HEK293 (cell line): ENCODE measurements around the gene TXN2.
"Not testable (repeated sequence)": the region's sequence is repeated elsewhere in the genome, so short reads cannot be mapped to it uniquely, and the experiment has no call there.

Experiments
- CTCF ChIP-seq: fragments of 450-650 bp; formaldehyde crosslinking; IDR thresholded peaks from 2 replicates; pipeline ENCODE4 v1.5.1; 2016; ENCODE audit warnings: missing biosample characterization, missing genetic modification characterization
- SETDB1 ChIP-seq: IDR thresholded peaks from one replicate; pipeline ENCODE4 v1.6.1; 2017; ENCODE audit warnings: mild to moderate bottlenecking, low read length, moderate library complexity, mixed read lengths; ENCODE audit not compliant: insufficient read length
- ZBTB44 ChIP-seq: fragments of 450-650 bp; IDR thresholded peaks from 2 replicates; pipeline ENCODE4 v1.5.1; 2018; ENCODE audit warnings: missing biosample characterization, mild to moderate bottlenecking, missing genetic modification characterization
- ZNF121 ChIP-seq: fragments of 450-650 bp; formaldehyde crosslinking; IDR thresholded peaks from 2 replicates; pipeline ENCODE4 v1.5.1; 2016; ENCODE audit warnings: missing biosample characterization, missing genetic modification characterization
- ZNF366 ChIP-seq: fragments of 450-650 bp; formaldehyde crosslinking; conservative IDR thresholded peaks from 2 replicates; pipeline ENCODE4 v1.5.1; 2016; ENCODE audit warnings: missing biosample characterization, missing genetic modification characterization
- ZNF423 ChIP-seq: fragments of 450-650 bp; formaldehyde crosslinking; IDR thresholded peaks from 2 replicates; pipeline ENCODE4 v1.5.1; 2016; ENCODE audit warnings: missing biosample characterization, missing genetic modification characterization
- ZNF654 ChIP-seq: fragments of 450-650 bp; formaldehyde crosslinking; IDR thresholded peaks from 2 replicates; pipeline ENCODE4 v1.5.1; 2016; ENCODE audit warnings: low read depth, missing biosample characterization, missing genetic modification characterization
- ZNF660 ChIP-seq: fragments of 450-650 bp; IDR thresholded peaks from 2 replicates; pipeline ENCODE4 v1.5.1; 2018; ENCODE audit warnings: missing biosample characterization, mild to moderate bottlenecking, missing genetic modification characterization
- ZNF701 ChIP-seq: fragments of 450-650 bp; formaldehyde crosslinking; IDR thresholded peaks from 2 replicates; pipeline ENCODE4 v1.5.1; 2016; ENCODE audit warnings: missing biosample characterization, missing genetic modification characterization
- ZNF776 ChIP-seq: fragments of 450-650 bp; formaldehyde crosslinking; IDR thresholded peaks from 2 replicates; pipeline ENCODE4 v1.5.0; 2017; ENCODE audit warnings: missing biosample characterization, missing genetic modification characterization, borderline replicate concordance

- TF ChIP-seq ZNF366 (tag by site-specific recombination); ZBTB44 (tag by site-specific recombination); CTCF (tag by site-specific recombination); ZNF121 (tag by site-specific recombination); ZNF776 (tag by site-specific recombination); ZNF423 (tag by site-specific recombination); ZNF660 (tag by site-specific recombination); SETDB1; ZNF701 (tag by site-specific recombination); ZNF654 (tag by site-specific recombination): not testable (repeated sequence)
Measured at GRCh38 chr22:36424466-36424865, 57.0 kb downstream of the TXN2 start.
